Chondrocyte (in vitro differentiated cells): Measurements from ENCODE around the gene MOCS1. TPM values are rescaled to one million over a fixed set of nuclear protein-coding genes. Genes with fewer than 3 reads are reported as not detected.

Experiments
- DNase-seq: peaks from one replicate; pipeline ENCODE4 v3.0.0; 2021; ENCODE audit warnings: mixed read lengths, low spot score
- H3K27ac Mint-ChIP-seq: one replicate; pipeline ENCODE4 v1.8.0; 2021; ENCODE audit warnings: mild to moderate bottlenecking, moderate library complexity, mixed read lengths; ENCODE audit not compliant: unreplicated experiment
- H3K27me3 Mint-ChIP-seq: 2 replicates; pipeline ENCODE4 v1.8.0; 2021; ENCODE audit warnings: low read depth, mixed read lengths
- H3K36me3 Mint-ChIP-seq: 2 replicates; pipeline ENCODE4 v1.8.0; 2021; ENCODE audit warnings: low read depth, mixed read lengths
- H3K4me1 Mint-ChIP-seq: 2 replicates; pipeline ENCODE4 v1.8.0; 2021; ENCODE audit warnings: low read depth, mild to moderate bottlenecking, mixed read lengths
- H3K4me3 Mint-ChIP-seq: one replicate; pipeline ENCODE4 v1.8.0; 2021; ENCODE audit warnings: mild to moderate bottlenecking, moderate library complexity, mixed read lengths; ENCODE audit not compliant: unreplicated experiment
- H3K9me3 Mint-ChIP-seq: 2 replicates; pipeline ENCODE4 v1.8.0; 2021; ENCODE audit warnings: low read depth, mixed read lengths
- CTCF ChIP-seq: fragments of 200-600 bp; sonication (generic); IDR thresholded peaks from 2 replicates; pipeline ENCODE4 v1.5.0; 2021; ENCODE audit warnings: antibody characterized with exemption, mild to moderate bottlenecking, moderate library complexity
- total RNA-seq: library from RNA; stranded (reverse); gene quantifications from 3 replicates; pipeline ENCODE4 v1.2.1, GENCODE V29; 2021

MOCS1 gene
- total RNA-seq, 1 donor from 2014 or later = 35.2 TPM

GRCh38 chr6:39922821-39923220 lies 11.4 kb downstream of the MOCS1 start:
- TF ChIP-seq CTCF = no peak
- H3K27ac Mint-ChIP-seq = no peak overlapping the region
- peaks cover 20% of the 10 kb centered on the region for H3K4me1 Mint-ChIP-seq
- no peak for DNase-seq
- no peaks in the 10 kb centered on the region for H3K27me3 Mint-ChIP-seq
- H3K36me3 Mint-ChIP-seq = peaks cover 48% of the 10 kb centered on the region
- no peaks in the 10 kb centered on the region for H3K9me3 Mint-ChIP-seq
- H3K4me3 Mint-ChIP-seq = no peak overlapping the region

- Mint-ChIP-seq H3K27me3 (no peaks in the 10 kb centered on the region), H3K4me3 (no peak overlapping the region), H3K9me3 (no peaks in the 10 kb centered on the region), H3K36me3 (peaks cover 46% of the 10 kb centered on the region), H3K4me1 (peaks cover 4% of the 10 kb centered on the region), H3K27ac (no peak overlapping the region)
- DNase-seq = no peak
- TF ChIP-seq CTCF = no peak
Observed at GRCh38 chr6:39920157-39920556, 14.1 kb downstream of the MOCS1 start.

- H3K9me3 Mint-ChIP-seq = no peaks in the 10 kb centered on the region
- H3K36me3 Mint-ChIP-seq = peaks cover 47% of the 10 kb centered on the region
- H3K4me3 Mint-ChIP-seq = no peak overlapping the region
- no peaks in the 10 kb centered on the region for H3K27me3 Mint-ChIP-seq
- H3K4me1 Mint-ChIP-seq = peaks cover 4% of the 10 kb centered on the region
- no peak overlapping the region for H3K27ac Mint-ChIP-seq
- no peak for TF ChIP-seq CTCF
- DNase-seq = no peak
Observed at GRCh38 chr6:39918831-39919230, 15.4 kb downstream of the MOCS1 start.

GRCh38 chr6:39917981-39918380 lies 16.3 kb downstream of the MOCS1 start:
- H3K4me1 Mint-ChIP-seq = peaks cover 4% of the 10 kb centered on the region
- no peaks in the 10 kb centered on the region for H3K27me3 Mint-ChIP-seq
- no peak overlapping the region for H3K27ac Mint-ChIP-seq

GRCh38 chr6:39917329-39917728 lies 16.9 kb downstream of the MOCS1 start:
- Mint-ChIP-seq H3K4me3 (no peak overlapping the region), H3K27ac (no peak overlapping the region), H3K36me3 (peaks cover 51% of the 10 kb centered on the region), H3K4me1 (peaks cover 4% of the 10 kb centered on the region), H3K27me3 (no peaks in the 10 kb centered on the region), H3K9me3 (no peaks in the 10 kb centered on the region)
- no peak for TF ChIP-seq CTCF
- DNase-seq = no peak

More at GRCh38 chr6:39917981-39918380, 16.3 kb downstream of the MOCS1 start:
- peaks cover 48% of the 10 kb centered on the region for H3K36me3 Mint-ChIP-seq
- H3K9me3 Mint-ChIP-seq = no peaks in the 10 kb centered on the region
- H3K4me3 Mint-ChIP-seq = no peak overlapping the region
- no peak for TF ChIP-seq CTCF
- no peak for DNase-seq
